ENCODE data around the gene SLC34A2.

The SLC34A2 gene

DNA sequence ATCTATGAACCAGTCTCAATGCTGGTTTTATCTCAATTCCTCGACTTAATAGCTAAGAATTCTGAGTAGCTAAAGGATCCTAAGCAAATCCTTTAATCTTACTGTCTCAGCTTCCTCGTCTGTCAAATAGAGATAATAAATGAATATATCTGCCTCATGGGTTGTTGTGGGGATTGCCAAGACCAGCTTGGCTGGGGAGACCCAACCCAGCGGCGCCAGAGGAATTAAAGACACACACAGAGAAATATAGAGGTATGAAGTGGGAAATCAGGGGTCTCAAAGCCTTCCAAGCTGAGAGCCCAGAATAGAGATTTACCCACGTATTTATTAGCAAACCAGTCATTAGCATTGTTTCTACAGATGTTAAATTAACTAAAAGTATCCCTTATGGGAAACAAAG lies 41.9 kb downstream of the SLC34A2 start:
- H3K4me1 ChIP-seq (ENCODE audit: insufficient read depth, poor library complexity, severe bottlenecking): peaks cover 2% of the 10 kb centered on the region
- TF ChIP-seq, protein P1, sequence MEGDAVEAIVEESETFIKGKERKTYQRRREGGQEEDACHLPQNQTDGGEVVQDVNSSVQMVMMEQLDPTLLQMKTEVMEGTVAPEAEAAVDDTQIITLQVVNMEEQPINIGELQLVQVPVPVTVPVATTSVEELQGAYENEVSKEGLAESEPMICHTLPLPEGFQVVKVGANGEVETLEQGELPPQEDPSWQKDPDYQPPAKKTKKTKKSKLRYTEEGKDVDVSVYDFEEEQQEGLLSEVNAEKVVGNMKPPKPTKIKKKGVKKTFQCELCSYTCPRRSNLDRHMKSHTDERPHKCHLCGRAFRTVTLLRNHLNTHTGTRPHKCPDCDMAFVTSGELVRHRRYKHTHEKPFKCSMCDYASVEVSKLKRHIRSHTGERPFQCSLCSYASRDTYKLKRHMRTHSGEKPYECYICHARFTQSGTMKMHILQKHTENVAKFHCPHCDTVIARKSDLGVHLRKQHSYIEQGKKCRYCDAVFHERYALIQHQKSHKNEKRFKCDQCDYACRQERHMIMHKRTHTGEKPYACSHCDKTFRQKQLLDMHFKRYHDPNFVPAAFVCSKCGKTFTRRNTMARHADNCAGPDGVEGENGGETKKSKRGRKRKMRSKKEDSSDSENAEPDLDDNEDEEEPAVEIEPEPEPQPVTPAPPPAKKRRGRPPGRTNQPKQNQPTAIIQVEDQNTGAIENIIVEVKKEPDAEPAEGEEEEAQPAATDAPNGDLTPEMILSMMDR (IDR thresholded peaks at IDR 0.05; ENCODE audit: poor library complexity, severe bottlenecking): no peak
- ATAC-seq (ENCODE audit: low read depth) (no peak), DNase-seq (ENCODE audit: low spot score) (no peak)
- H3K4me3 ChIP-seq (ENCODE audit: severe bottlenecking): no peak overlapping the region
- no peaks in the 10 kb centered on the region for H3K27me3 ChIP-seq (ENCODE audit: insufficient read depth, poor library complexity, severe bottlenecking)
- H3K36me3 ChIP-seq (ENCODE audit: low read depth): no peaks in the 10 kb centered on the region
- H3K9me3 ChIP-seq (ENCODE audit: severe bottlenecking): no peaks in the 10 kb centered on the region
- H3K27ac ChIP-seq (ENCODE audit: poor library complexity, severe bottlenecking): no peak overlapping the region

DNA sequence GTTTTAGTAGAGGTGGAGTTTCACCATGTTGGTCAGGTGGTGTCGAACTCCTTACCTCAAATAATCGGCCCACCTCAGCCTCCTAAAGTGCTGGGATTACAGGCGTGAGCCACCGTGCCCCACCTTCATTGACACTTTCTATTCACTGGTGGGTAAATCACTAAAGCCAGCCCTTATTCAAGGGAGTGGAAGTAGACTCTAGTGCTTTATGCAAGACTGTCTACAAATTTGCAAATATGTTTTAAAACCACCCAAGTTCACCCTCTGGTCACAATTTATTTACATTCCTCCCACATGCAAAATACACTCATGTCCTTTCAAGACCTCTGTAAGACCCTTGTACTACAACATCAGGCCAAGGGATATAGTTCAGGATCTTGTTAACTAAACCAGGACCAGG lies 45.0 kb downstream of the SLC34A2 start:
- H3K27me3 ChIP-seq (ENCODE audit: insufficient read depth, poor library complexity, severe bottlenecking): no peaks in the 10 kb centered on the region
- DNase-seq (ENCODE audit: low spot score): no peak
- no peak for ATAC-seq (ENCODE audit: low read depth)
- no peaks in the 10 kb centered on the region for H3K36me3 ChIP-seq (ENCODE audit: low read depth)
- no peak overlapping the region for H3K27ac ChIP-seq (ENCODE audit: poor library complexity, severe bottlenecking)
- no peaks in the 10 kb centered on the region for H3K4me1 ChIP-seq (ENCODE audit: insufficient read depth, poor library complexity, severe bottlenecking)
- TF ChIP-seq, protein P1 (IDR thresholded peaks at IDR 0.05; ENCODE audit: poor library complexity, severe bottlenecking): no peak
- H3K4me3 ChIP-seq (ENCODE audit: severe bottlenecking): no peak overlapping the region
- no peaks in the 10 kb centered on the region for H3K9me3 ChIP-seq (ENCODE audit: severe bottlenecking)

GRCh38 chr4:25702848-25703247 lies 47.2 kb downstream of the SLC34A2 start:
- Histone ChIP-seq H3K36me3 (ENCODE audit: low read depth) (no peaks in the 10 kb centered on the region), H3K9me3 (ENCODE audit: severe bottlenecking) (no peaks in the 10 kb centered on the region), H3K4me1 (ENCODE audit: insufficient read depth, poor library complexity, severe bottlenecking) (no peaks in the 10 kb centered on the region), H3K27me3 (ENCODE audit: insufficient read depth, poor library complexity, severe bottlenecking) (no peaks in the 10 kb centered on the region), H3K4me3 (ENCODE audit: severe bottlenecking) (no peak overlapping the region), H3K27ac (ENCODE audit: poor library complexity, severe bottlenecking) (no peak overlapping the region)
- ATAC-seq (ENCODE audit: low read depth) (peak; percentile 23; the same call in 1 of the 3 replicates), DNase-seq (ENCODE audit: low spot score) (no peak)
- TF ChIP-seq, protein P1 (IDR thresholded peaks at IDR 0.05; ENCODE audit: poor library complexity, severe bottlenecking): no peak

GRCh38 chr4:25703731-25704388 lies 48.2 kb downstream of the SLC34A2 start:
- Histone ChIP-seq H3K4me3 (ENCODE audit: severe bottlenecking) (no peak overlapping the region), H3K27me3 (ENCODE audit: insufficient read depth, poor library complexity, severe bottlenecking) (no peaks in the 10 kb centered on the region), H3K4me1 (ENCODE audit: insufficient read depth, poor library complexity, severe bottlenecking) (no peaks in the 10 kb centered on the region), H3K9me3 (ENCODE audit: severe bottlenecking) (no peaks in the 10 kb centered on the region), H3K27ac (ENCODE audit: poor library complexity, severe bottlenecking) (no peak overlapping the region), H3K36me3 (ENCODE audit: low read depth) (no peaks in the 10 kb centered on the region)
- TF ChIP-seq, protein P1 (IDR thresholded peaks at IDR 0.05; ENCODE audit: poor library complexity, severe bottlenecking): no peak
- no peak for DNase-seq (ENCODE audit: low spot score)
- ATAC-seq (ENCODE audit: low read depth): no peak

- no peak for DNase-seq (ENCODE audit: low spot score)
- no peak overlapping the region for H3K27ac ChIP-seq (ENCODE audit: poor library complexity, severe bottlenecking)
Observed at GRCh38 chr4:25704516-25704915, 48.9 kb downstream of the SLC34A2 start.

More at GRCh38 chr4:25704516-25704915, 48.9 kb downstream of the SLC34A2 start:
- TF ChIP-seq, protein P1 (IDR thresholded peaks at IDR 0.05; ENCODE audit: poor library complexity, severe bottlenecking): no peak
- no peaks in the 10 kb centered on the region for H3K27me3 ChIP-seq (ENCODE audit: insufficient read depth, poor library complexity, severe bottlenecking)
- H3K4me1 ChIP-seq (ENCODE audit: insufficient read depth, poor library complexity, severe bottlenecking): no peaks in the 10 kb centered on the region
- no peaks in the 10 kb centered on the region for H3K9me3 ChIP-seq (ENCODE audit: severe bottlenecking)
- no peak for ATAC-seq (ENCODE audit: low read depth)
- no peaks in the 10 kb centered on the region for H3K36me3 ChIP-seq (ENCODE audit: low read depth)
- H3K4me3 ChIP-seq (ENCODE audit: severe bottlenecking): no peak overlapping the region

Measured in RWPE2 (cell line).